GOT3 (cell line): ENCODE measurements around the gene PODN.

Experiments used
- DNase-seq: peaks from one replicate; lab custom pipeline; 2025; ENCODE audit warnings: mixed read lengths; lab: John Stamatoyannopoulos, UW

The PODN gene

DNA sequence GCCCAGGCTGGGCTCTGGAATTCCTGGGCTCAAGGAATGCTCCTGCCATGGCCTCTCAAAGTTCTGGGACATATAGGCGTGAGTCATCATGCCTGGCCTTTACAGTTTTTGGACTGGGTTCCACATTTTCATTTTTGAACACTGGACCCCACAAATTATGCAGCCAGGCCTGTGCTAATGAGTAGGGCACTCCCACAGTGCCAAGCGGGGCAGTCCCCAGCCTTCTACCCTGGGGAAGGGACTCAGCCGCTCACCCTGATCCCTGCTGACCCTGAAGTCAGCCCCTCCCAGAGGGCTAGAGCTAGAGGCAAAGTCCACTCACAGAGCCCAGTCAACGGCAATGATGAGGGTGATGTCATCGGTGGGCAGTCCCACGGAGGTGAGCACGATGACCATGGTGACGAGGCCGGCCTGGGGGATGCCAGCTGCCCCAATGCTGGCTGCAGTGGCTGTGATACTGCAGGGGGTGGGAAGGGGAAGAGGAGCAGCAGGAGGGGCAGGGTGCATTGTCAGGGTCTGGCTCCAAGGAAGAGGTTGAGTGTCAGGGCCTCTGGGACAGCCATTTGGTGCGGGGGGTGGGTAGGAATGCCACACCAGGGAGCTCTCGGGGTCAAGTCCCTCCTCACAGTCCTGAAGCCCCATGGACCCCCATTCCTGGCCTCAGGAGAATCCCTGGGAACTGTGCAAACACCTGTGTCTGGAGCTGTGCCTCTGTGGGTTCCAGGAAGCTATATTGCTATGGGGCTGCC, 27.6 kb downstream of the PODN start:
- no peak for DNase-seq

GRCh38 chr1:53090227-53091147, 28.5 kb downstream of the PODN start:
- no peak for DNase-seq

DNA sequence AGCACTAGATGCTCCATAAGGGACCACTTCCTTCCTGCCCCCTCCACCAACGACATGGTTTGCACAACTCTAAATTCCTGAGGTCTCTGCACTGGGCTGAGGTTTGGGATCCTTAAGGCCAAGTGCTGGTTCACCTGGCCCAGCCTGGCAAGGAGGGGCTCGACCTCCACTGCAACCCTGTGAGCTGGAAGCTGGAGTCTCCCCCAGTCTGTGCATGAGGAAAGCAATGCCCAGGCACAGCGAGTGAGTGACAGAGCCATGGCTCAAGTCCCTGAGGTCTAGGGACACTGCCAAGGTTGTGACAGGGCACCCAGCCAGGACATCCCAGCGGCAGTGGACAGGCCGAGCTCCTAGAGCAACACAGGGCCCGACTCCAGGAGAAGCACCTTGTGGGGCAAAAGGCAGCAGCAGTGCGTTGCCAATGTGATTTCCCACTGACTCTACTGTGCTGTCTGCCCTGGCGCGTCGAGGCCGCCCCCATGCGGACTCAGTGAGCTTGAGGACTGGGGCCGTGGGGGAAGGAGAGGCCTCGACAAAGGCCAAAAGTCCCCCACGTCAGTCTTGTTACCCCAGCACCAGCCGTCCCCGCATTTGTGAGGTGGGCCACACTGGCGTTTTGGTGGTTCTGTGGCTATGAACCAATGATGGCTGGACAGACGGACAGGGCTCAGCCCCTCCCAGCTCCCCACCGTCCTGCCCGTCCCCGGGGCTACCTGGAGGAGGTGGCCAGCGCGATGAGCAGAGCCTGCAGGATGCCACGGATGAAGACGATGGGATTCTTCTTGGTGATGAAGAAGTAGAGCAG, 30.0 kb downstream of the PODN start:
- no peak for DNase-seq

DNA sequence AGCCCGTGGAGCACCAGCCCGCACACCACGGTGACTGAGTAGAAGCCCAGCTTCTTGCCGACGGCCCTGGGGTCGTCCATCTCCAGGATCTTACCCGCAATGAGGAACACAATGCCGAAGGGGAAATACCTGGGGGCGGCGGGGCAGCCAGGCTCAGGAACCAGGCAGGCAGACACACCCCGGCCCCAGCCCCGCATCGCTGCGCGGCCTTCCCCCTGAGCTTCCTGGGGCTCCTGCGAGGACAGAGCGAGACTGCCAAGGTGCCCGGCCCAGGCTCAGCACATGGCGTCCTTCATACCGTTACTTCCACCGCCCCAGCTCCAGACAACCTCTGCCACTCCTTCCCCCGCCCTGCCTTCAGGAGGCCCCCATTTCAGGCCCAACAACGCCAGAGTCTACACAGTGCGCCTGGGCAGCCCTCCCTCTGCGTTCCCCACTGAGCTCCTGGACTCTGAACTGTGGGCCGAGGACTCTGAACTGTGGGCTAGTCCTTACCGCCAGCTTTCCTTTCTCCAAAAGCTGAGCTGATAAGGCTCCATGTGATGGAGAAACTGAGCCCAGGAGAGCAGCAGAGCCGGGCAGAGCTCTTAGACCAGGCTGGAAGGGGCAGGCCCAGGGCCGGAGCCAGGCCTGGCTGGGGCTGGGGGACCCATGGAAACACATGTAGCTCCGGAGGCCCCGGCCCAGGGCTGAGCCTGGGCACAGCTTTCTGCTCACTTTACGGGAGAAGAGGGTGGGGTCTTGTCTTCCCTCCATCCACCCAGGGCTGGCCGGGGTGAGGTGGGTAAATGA, 30.8 kb downstream of the PODN start:
- no peak for DNase-seq

GRCh38 chr1:53093451-53093754, 31.4 kb downstream of the PODN start:
- DNase-seq: no peak

GRCh38 chr1:53093778-53094532, 31.9 kb downstream of the PODN start:
- DNase-seq: no peak

DNA sequence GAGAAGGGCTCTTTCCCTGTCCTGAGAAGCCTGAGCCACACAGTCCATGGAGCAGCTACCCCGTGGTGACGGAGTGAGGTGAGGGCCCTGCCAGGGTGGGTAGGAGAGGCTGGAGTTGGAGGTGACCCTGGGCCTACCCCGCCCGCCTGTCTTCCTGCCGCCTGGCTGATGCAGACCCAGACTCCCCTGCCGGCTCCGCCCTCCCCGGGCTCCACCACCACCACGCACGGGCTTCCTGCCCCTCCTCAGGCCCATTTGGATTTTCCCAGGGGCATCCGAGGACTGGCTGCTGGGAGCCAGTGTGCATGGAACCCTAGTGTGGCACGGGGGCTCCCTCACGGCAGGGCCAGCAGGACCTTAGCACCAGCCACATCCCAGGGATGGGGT, 32.5 kb downstream of the PODN start:
- no peak for DNase-seq

- no peak for DNase-seq
These were observed 42.4 kb downstream of the PODN start for GRCh38 chr1:53104289-53104913.

DNA sequence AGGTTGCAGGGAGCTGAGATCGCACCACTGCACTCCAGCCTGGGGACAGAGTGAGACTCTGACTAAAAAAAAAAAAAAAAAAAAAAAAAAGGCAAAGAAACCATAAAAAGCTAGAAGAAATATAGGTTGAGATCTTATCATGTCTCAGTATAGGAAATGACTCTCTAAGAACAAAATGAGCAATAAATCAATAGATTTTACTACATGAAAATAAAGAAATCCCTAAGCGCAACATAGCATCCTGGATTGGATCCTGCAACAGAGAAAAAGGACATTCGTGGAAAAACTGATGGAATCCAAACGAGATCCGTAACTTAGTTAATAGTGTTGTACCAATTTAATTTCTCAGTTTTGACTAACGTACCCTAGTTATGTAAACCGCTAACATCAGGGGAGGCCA, 45.1 kb downstream of the PODN start:
- DNase-seq: no peak

GRCh38 chr1:53107570-53108322, 45.7 kb downstream of the PODN start:
- DNase-seq: no peak

- no peak for DNase-seq
These were observed 46.9 kb downstream of the PODN start for GRCh38 chr1:53108646-53109580.

- no peak for DNase-seq
These were observed 48.5 kb downstream of the PODN start for GRCh38 chr1:53110370-53111072.

DNA sequence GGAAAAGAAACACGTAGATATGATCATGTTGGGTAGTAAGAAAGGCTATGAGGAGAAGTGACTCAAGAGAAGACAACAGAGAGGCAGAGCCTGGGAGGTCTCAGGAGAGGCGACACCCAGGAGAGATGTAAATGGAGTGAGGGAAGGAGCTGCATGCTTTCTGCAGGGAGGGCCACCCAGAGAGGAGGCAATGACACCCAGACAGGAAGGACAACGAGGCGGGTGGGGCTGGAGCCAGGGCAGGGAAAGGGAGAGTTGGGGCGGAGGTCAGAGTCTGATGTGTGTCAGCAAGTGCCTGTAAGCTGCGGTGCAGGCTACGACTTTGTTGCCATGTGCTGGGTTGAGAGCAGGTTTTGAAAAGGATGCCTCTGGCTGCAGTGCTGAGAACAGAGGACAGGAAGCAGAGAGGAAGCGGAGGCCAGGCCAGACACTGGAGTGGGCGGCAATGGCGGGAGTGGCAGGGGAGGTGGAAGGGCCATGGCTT, 49.1 kb downstream of the PODN start:
- no peak for DNase-seq

- DNase-seq: no peak
These were observed 49.7 kb downstream of the PODN start for GRCh38 chr1:53111693-53112092.

GRCh38 chr1:53112271-53112774, 50.3 kb downstream of the PODN start:
- no peak for DNase-seq

GRCh38 chr1:53112861-53113260, 50.8 kb downstream of the PODN start:
- DNase-seq: no peak

GRCh38 chr1:53114090-53114489, 52.1 kb downstream of the PODN start:
- DNase-seq: no peak
